ENCODE results near the gene CFAP57.

CFAP57 gene

GRCh38 chr1:43279666-43280065, 107.5 kb downstream of the CFAP57 start:
- no peak for DNase-seq

GRCh38 chr1:43280692-43281091, 108.6 kb downstream of the CFAP57 start:
- no peak for DNase-seq

- DNase-seq: no peak
These were observed 110.4 kb downstream of the CFAP57 start for GRCh38 chr1:43282220-43283195.

GRCh38 chr1:43284065-43284464, 111.9 kb downstream of the CFAP57 start:
- DNase-seq: no peak

- no peak for DNase-seq
These were observed 112.5 kb downstream of the CFAP57 start for GRCh38 chr1:43284546-43285110.

GRCh38 chr1:43285269-43285990, 113.3 kb downstream of the CFAP57 start, which contains the start of gene C1orf210:
Gene C1orf210, minus strand, starts transcription at chr1:43285581. Its CDS starts 2,311 bp downstream, at chr1:43283270.
- DNase-seq: no peak

GRCh38 chr1:43286115-43286514, 114.0 kb downstream of the CFAP57 start:
- no peak for DNase-seq

- DNase-seq: no peak
These were observed 114.4 kb downstream of the CFAP57 start for GRCh38 chr1:43286533-43286932.

- peak; percentile 26 for DNase-seq
These were observed 116.1 kb downstream of the CFAP57 start for GRCh38 chr1:43288058-43288784.

GRCh38 chr1:43288785-43289706, 116.9 kb downstream of the CFAP57 start:
- DNase-seq: no peak

GRCh38 chr1:43292216-43292615, 120.1 kb downstream of the CFAP57 start:
- no peak for DNase-seq

- DNase-seq: no peak
These were observed 120.5 kb downstream of the CFAP57 start for GRCh38 chr1:43292679-43293078.

- DNase-seq: no peak
These were observed 121.0 kb downstream of the CFAP57 start for GRCh38 chr1:43293176-43293575.

- no peak for DNase-seq
These were observed 122.0 kb downstream of the CFAP57 start for GRCh38 chr1:43293896-43294760.

- no peak for DNase-seq
These were observed 122.6 kb downstream of the CFAP57 start for GRCh38 chr1:43294761-43295160.

GRCh38 chr1:43296207-43296606, 124.1 kb downstream of the CFAP57 start:
- no peak for DNase-seq

GRCh38 chr1:43298055-43298454, 125.9 kb downstream of the CFAP57 start:
- DNase-seq: no peak

- DNase-seq: no peak
These were observed 127.0 kb downstream of the CFAP57 start for GRCh38 chr1:43299101-43299500.

GRCh38 chr1:43300378-43301094, 128.4 kb downstream of the CFAP57 start, which contains the start of gene TIE1:
Gene TIE1, plus strand, starts transcription at chr1:43300982. Its CDS starts 90 bp downstream, at chr1:43301072.
- no peak for DNase-seq

GRCh38 chr1:43302201-43302600, 130.1 kb downstream of the CFAP57 start:
- DNase-seq: peak; percentile 25
